ENCODE measurements around the gene JAKMIP1.
"Not testable (repeated sequence)": the region's sequence is repeated elsewhere in the genome, so short reads cannot be mapped to it uniquely, and the experiment has no call there.

DNA sequence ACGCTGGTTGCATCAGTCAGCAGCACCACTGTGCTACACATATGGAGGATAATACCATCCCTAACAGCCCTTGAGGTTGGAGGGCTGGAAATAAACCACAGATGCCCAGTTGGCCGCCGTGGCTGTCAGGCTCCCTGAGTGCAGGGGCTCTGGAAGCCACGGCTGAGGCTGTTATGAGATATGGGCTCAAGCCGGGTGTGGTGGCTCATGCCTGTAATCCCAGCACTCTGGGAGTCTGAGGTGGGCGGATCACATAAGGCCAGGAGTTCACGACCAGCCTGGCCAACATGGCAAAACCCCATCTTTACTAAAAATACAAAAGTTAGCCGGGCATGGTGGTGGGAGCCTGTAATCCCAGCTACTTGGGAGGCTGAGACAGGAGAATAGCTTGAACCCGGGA, 207.0 kb downstream of the JAKMIP1 start:
- not testable (repeated sequence) for TF ChIP-seq ZNF558 (CRISPR knock-in tag; IDR thresholded peaks at IDR 0.05; ENCODE audit: borderline replicate concordance); PRPF4 (IDR thresholded peaks at IDR 0.05; ENCODE audit: low read depth, low read length, poor library complexity, severe bottlenecking); BCL6 (CRISPR knock-in tag; IDR thresholded peaks at IDR 0.05); RAD21 (CRISPR knock-in tag; IDR thresholded peaks at IDR 0.05); ZNF501 (CRISPR knock-in tag; IDR thresholded peaks at IDR 0.05); TBL1XR1 (IDR thresholded peaks at IDR 0.05; ENCODE audit: borderline replicate concordance, low read length, partially characterized antibody); TARDBP (CRISPR knock-in tag; IDR thresholded peaks at IDR 0.05)
